Cardiac fibroblast (primary cell): ENCODE measurements around the gene MS4A13.
A peak's percentile ranks its signal among the peaks of the same experiment; 100 is the strongest.
"Not testable (repeated sequence)": the region's sequence is repeated elsewhere in the genome, so short reads cannot be mapped to it uniquely, and the experiment has no call there.

Source experiments
- DNase-seq, 2 donors: peaks; one replicate each; pipeline versions ENCODE4 v3.0.0 to v3.0.0-alpha.2; 2010; ENCODE audit warnings: low read depth in 2 of 2
- H3K4me3 ChIP-seq, 2 donors: replicated peaks in 1 of 2; 1 replicate in 1 of 2; 2 replicates in 1 of 2; pipeline ENCODE4 v1.5.1; 2011; ENCODE audit warnings: low read depth in 2 of 2, low read length in 2 of 2, mild to moderate bottlenecking in 2 of 2, moderate library complexity in 1 of 2
- TF ChIP-seq, protein P1 (sequence below): IDR thresholded peaks from one replicate; pipeline ENCODE4 v1.5.1; 2011; ENCODE audit warnings: low read depth, mild to moderate bottlenecking, low read length, inconsistent platforms

The MS4A13 gene

DNA sequence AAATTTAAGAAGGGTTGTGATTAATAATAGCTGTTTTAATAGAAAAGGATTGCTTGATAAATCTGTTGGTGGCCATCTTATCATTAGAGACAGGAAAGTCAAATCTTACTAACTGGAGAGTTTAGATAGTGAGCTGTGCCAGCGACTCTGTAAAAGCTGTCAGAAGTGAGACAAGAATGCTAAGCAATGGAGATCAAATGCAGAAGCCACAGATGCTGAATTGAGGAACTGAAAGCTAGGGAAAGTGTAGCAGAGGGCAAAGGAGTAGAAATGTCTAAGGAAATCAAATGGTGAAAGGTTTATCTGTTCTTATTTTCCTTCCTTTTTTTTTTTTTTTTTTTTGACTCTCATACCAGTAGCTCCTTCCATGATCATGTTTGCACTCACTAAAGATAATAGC is 13.7 kb downstream of the MS4A13 start:
- DNase-seq = no peak
- TF ChIP-seq, protein P1, sequence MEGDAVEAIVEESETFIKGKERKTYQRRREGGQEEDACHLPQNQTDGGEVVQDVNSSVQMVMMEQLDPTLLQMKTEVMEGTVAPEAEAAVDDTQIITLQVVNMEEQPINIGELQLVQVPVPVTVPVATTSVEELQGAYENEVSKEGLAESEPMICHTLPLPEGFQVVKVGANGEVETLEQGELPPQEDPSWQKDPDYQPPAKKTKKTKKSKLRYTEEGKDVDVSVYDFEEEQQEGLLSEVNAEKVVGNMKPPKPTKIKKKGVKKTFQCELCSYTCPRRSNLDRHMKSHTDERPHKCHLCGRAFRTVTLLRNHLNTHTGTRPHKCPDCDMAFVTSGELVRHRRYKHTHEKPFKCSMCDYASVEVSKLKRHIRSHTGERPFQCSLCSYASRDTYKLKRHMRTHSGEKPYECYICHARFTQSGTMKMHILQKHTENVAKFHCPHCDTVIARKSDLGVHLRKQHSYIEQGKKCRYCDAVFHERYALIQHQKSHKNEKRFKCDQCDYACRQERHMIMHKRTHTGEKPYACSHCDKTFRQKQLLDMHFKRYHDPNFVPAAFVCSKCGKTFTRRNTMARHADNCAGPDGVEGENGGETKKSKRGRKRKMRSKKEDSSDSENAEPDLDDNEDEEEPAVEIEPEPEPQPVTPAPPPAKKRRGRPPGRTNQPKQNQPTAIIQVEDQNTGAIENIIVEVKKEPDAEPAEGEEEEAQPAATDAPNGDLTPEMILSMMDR = no peak
- no peak overlapping the region for H3K4me3 ChIP-seq

DNA sequence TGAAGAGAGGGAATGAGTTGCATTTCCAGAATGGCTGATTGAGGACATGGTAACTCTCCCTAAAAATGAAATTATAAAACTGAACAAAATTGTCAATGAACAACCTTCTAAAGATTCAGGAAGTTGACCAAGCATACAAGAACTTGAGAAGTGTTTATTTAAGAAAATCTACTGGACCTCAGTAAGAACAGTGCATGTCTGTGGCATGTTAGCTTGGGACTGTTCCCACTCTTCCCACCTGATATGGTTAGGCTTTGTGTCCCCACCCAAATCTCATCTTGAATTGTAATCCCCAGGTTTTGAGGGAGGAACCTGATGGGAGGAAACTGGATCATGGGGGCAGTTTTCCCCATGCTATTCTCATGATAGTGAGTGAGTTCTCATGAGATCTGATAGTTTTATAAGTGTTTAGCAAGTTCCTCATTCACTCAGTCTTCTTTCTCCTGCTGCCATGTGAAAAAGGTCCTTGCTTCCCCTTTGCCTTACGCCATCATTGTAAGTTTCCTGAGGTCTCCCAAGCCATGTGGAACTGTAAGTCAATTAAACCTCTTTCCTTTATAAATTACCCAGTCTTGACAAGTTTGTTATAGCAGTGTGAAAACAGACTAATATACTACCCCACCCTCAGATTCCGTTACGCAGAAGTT is 15.4 kb downstream of the MS4A13 start:
- H3K4me3 ChIP-seq = no peak overlapping the region
- DNase-seq = no peak
- TF ChIP-seq, protein P1 = no peak

DNA sequence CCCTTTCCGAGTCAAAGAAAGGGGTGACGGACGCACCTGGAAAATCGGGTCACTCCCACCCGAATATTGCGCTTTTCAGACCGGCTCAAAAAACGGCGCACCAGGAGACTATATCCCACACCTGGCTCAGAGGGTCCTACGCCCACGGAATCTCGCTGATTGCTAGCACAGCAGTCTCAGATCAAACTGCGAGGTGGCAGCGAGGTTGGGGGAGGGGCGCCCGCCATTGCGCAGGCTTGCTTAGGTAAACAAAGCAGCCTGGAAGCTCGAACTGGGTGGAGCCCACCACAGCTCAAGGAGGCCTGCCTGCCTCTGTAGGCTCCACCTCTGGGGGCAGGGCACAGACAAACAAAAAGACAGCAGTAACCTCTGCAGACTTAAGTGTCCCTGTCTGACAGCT is 17.2 kb downstream of the MS4A13 start:
- not testable (repeated sequence) for DNase-seq, H3K4me3 ChIP-seq

DNA sequence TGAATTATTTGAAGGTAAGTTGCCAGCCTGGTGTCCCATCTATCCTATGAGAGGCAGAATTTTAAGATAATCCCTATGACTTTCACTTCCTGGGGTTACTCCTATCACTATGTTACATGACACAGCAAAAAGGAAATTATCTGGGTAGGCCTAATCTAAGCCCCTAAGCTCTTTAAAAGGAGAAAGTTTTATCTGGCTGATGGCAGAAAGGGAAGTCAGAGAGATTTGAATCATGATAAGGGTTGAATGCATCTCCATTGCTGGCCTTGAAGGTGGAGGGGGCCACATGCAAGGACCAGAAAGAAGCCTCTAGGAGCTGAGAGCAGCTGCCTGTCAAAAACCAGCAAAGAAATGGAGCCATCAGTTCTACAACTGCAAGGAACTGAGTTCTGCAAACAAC is 23.4 kb downstream of the MS4A13 start:
- DNase-seq, H3K4me3 ChIP-seq: not testable (repeated sequence)

DNA sequence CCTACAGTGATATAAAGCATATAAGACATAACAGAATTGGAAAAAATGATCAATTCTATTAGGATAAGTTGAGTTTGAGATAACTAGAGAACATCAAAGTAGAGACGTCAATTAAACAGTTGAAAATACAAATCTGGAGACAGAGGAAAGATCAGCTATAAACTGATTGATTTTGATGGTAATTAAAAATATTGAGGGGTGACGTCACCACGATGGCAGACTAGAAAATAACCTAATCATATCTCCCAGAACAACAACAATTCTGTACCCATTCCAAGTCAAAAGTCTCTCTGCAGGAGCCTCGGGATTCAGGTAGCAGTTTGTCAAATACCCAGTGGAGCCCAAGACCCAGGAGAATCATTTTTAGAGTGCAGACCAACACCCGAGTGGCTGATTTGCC is 28.9 kb downstream of the MS4A13 start:
- DNase-seq = no peak
- TF ChIP-seq, protein P1 = no peak
- no peak overlapping the region for H3K4me3 ChIP-seq

DNA sequence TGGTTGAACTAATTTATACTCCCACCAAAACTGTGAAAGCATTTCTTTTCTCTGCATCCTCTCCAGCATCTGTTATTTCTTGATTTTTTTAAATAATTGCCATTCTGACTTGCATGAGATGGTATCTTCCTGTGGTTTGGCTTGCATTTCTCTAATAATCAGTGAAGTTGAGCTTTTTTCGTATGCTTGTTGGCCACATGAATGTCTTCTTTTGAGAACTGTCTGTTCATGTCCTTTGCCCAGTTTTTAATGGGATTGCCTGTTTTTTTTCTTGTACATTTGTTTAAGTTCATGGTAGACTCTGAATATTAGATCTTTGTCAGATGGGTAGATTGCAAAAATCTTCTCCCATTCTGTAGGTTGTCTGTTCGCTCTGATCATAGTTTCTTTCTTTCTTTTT is 46.1 kb downstream of the MS4A13 start:
- no peak for DNase-seq
- TF ChIP-seq, protein P1 = no peak

DNA sequence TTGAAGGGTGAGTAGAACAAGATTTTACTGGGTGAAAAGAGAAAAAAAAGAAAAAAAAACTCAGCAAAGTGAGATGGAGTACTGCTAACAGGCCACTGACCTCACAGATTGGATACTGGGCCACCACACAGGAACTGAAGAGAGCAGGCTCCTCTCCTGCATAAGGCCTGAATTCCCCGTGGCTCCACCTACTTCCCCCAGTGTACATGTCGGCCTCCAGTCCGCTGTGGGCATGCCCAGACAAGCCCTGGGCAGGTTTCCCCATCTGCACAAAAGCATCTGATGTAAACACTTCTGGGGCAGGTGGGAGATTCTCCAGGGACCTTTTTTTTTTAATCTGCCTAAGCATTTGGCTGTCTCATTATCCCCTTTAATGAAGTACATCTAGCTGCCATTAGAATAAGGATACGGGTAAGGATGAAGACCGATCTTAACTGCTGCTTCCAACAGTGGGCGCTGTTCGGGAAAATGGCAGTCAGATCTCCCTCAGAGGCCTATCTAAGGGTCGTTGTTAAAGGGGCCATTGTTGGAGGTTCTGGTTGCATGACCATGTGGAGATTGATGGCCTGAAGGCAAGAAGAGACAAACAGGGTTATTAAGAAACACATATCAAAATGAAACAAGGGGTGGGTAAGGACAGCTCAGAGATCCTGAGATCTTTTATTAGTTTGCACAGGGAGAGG is 48.5 kb downstream of the MS4A13 start:
- TF ChIP-seq, protein P1 = no peak
- no peak overlapping the region for H3K4me3 ChIP-seq
- DNase-seq = peak in 1 of 2 donors; percentile 12

More for the DNA sequence above, 46.1 kb downstream of the MS4A13 start:
- H3K4me3 ChIP-seq = no peak overlapping the region

DNA sequence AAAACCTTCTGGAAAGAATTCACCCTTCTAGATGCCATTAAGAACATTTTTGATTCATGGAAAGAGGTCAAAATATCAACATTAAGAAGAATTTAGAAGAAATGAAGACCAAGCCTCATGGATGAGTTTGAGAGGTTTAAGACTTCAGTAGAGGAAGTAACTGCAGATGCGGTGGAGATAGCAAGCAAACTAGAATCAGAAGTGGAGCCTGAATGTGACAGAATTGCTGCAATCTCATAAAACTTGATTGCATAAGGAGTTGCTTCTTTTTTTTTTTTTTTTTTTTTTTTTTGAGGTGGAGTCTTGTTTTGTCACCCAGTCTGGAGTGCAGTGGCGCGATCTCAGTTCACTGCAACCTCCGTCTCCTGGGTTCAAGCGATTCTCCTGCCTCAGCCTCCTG is 51.6 kb downstream of the MS4A13 start:
- TF ChIP-seq, protein P1 = no peak
- H3K4me3 ChIP-seq = no peak overlapping the region
- DNase-seq = no peak
